Skeletal muscle satellite cell (primary cell): Measurements from ENCODE around the gene PLXNB2.
"Not testable (repeated sequence)": the region's sequence is repeated elsewhere in the genome, so short reads cannot be mapped to it uniquely, and the experiment has no call there.

Experiments
- H3K27me3 ChIP-seq: 2 replicates; pipeline ENCODE4 v1.7.0; 2013; ENCODE audit warnings: low read length; ENCODE audit not compliant: control insufficient read depth, insufficient read depth
- H3K36me3 ChIP-seq: 2 replicates; pipeline ENCODE4 v1.7.0; 2013; ENCODE audit warnings: mild to moderate bottlenecking, control low read depth, low read length; ENCODE audit not compliant: insufficient read depth
- H3K4me1 ChIP-seq: 2 replicates; pipeline ENCODE4 v1.7.0; 2013; ENCODE audit warnings: low read length; ENCODE audit not compliant: control insufficient read depth, insufficient read depth
- H3K4me2 ChIP-seq: 2 replicates; pipeline ENCODE4 v1.7.0; 2013; ENCODE audit warnings: mild to moderate bottlenecking, low read length
- H3K4me3 ChIP-seq: 2 replicates; pipeline ENCODE4 v1.7.0; 2013; ENCODE audit warnings: low read length
- H3K9ac ChIP-seq: 2 replicates; pipeline ENCODE4 v1.7.0; 2013; ENCODE audit warnings: mild to moderate bottlenecking, low read depth, low read length, moderate library complexity
- H3K9me3 ChIP-seq: replicated peaks from 2 replicates; pipeline ENCODE4 v1.7.0; 2013; ENCODE audit warnings: mild to moderate bottlenecking, control low read depth, low read length

The PLXNB2 gene

DNA sequence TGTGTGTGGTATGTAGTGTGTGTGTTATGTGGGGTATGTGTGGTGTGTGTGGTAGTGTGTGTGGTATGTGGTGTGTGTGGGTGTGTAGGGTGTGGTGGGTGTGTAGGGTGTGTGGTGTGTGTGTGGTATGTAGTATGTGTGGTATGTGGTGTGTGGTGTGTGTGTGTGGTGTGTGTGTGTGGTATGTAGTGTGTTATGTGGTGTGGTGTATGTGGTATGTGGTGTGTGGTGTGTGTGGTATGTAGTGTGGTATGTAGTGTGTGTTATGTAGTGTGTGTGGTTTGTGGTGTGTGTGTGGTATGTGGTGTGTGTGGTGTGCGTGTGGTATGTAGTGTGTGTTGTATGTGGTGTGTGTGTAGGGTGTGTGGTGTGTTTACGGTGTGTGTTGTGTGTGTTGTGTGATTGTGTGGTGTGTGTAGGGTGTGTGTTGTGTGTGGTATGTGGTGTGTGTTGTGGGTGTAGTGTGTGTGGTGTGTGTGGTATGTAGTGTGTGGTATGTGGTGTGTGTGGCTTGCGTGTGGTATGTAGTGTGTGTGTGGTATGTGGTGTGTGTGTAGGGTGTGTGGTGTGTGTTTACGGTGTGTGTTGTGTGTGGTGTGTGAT, 31.5 kb upstream of the PLXNB2 start:
- peaks cover 7% of the 10 kb centered on the region for H3K4me1 ChIP-seq
- H3K36me3 ChIP-seq = no peaks in the 10 kb centered on the region
- no peak overlapping the region for H3K4me3 ChIP-seq
- no peaks in the 10 kb centered on the region for H3K27me3 ChIP-seq
- H3K9me3 ChIP-seq = no peaks in the 10 kb centered on the region
- H3K4me2 ChIP-seq = no peak overlapping the region
- H3K9ac ChIP-seq = no peak overlapping the region

DNA sequence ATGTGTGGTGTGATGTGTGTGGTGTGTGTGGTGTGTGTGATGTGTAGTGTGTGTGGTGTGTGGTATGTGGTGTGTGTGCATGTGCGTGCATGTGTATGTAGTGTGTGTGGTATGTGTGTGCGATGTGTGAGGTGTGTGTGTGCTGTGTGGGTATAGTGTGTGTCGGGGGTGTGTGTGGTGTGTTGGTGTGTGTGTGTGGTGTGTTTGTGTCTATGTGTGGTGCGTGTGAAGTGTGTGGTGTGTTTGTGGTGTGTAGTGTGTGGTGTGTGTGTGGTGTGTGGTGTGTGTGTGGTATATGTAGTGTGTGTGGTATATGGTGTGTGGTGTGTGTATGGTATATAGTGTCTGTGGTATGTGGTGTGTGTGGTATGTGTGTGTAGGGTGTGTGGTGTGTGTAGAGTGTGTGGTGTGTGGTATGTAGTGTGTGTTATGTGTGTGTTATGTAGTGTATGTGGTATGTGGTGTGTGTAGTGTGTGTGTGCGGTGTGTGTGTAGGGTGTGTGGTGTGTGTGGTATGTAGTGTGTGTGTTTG, 30.7 kb upstream of the PLXNB2 start:
- Histone ChIP-seq H3K4me2 (no peak overlapping the region), H3K27me3 (no peaks in the 10 kb centered on the region), H3K9me3 (no peaks in the 10 kb centered on the region), H3K4me3 (no peak overlapping the region), H3K9ac (no peak overlapping the region), H3K4me1 (peaks cover 7% of the 10 kb centered on the region), H3K36me3 (no peaks in the 10 kb centered on the region)

DNA sequence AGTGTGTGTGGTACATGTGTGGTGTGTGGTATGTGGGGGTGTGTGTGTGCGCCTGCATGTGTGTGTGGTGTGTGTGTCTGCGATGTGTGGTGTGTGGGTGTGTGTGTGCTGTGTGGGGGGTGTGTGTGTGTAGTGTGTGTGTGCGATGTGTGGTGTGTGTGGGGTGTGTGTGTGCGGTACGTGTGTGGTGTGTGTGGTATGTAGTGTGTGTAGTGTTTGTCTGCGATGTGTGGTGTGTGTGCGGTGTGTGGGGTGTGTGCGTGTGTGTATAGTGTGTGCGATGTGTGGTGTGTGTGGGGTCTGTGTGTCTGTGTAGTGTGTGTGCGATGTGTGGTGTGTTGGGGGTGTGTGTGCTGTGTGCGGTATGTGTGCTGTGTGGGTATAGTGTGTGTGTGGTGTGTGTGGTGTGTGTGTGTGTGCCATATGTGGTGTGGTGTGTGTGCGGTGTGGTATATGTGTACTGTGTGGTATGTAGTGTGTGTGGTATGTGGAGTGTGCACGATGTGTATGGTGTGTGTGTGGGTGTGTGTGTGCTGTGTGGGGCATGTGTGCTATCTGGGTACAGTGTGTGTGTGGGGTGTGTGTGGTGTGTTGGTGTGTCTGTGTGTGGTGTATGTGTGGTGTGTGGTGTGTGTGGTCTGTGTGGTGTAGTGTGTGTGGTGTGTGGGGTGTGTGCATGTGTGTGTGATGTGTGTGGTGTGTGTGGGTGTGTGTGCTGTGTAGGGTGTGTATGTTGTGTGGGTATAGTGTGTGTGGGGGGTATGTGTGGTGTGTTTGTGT, 30.0 kb upstream of the PLXNB2 start:
- Histone ChIP-seq H3K27me3 (no peaks in the 10 kb centered on the region), H3K4me1 (peaks cover 4% of the 10 kb centered on the region), H3K4me3 (no peak overlapping the region), H3K9ac (no peak overlapping the region), H3K36me3 (no peaks in the 10 kb centered on the region), H3K4me2 (no peak overlapping the region), H3K9me3 (no peaks in the 10 kb centered on the region)

DNA sequence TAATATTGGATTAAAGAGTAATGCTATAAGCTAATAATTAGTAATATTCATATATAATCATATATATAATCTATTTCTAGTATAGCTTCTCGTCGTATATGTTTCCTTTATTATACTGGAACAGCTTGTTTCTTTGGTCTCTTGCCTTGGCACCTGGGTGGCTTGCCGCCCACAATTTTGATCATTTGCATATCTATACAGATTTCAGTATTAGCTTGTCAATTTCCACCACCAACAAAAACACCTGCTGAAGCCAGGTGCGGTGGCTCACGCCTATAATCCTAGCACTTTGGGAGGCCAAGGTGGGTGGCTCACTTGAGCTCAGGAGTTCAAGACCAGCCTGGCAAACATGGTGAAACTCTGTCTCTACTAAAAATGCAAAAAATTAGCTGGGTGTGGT, 27.0 kb upstream of the PLXNB2 start:
- not testable (repeated sequence) for H3K9me3 ChIP-seq, H3K4me3 ChIP-seq, H3K9ac ChIP-seq, H3K36me3 ChIP-seq, H3K4me2 ChIP-seq, H3K4me1 ChIP-seq, H3K27me3 ChIP-seq

DNA sequence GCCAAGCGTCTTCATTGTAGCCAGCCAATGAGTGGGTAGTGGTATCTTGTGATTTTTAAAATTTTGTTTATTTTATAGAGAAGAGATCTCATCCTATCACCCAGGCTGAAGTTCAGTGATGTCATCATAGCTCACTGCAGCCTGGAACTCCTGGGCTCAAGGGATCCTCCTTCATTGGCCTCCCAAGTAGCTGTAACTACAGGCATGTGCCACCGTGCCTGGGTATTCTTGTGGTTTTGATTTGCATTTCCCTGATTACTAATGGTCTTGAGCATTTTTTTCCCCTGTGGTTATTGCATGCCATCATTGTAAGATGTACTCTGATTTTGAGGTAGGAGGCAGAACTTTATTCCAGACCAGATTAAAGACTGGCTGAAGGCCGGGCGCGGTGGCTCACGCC, 21.8 kb upstream of the PLXNB2 start:
- Histone ChIP-seq H3K27me3 (no peaks in the 10 kb centered on the region), H3K9me3 (no peaks in the 10 kb centered on the region), H3K36me3 (no peaks in the 10 kb centered on the region), H3K4me3 (no peak overlapping the region), H3K4me1 (peaks cover 25% of the 10 kb centered on the region), H3K4me2 (no peak overlapping the region), H3K9ac (no peak overlapping the region)

DNA sequence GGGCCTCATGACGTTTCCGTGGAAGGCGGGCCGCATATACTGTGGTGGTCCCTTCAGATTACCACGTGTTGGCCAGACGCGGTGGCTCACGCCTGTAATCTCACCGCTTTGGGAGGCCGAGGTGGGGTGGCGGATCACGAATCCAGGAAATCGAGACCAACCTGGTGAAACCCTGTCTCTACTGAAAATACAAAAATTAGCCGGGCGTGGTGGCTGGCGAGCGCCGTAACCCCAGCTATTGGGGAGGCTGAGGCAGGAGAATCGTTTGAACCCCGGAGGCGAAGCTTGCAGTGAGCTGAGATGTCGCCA, 20.2 kb upstream of the PLXNB2 start:
- Histone ChIP-seq H3K9ac (peak overlapping the region; percentile 98), H3K4me1 (peaks cover 25% of the 10 kb centered on the region), H3K4me2 (peak overlapping the region; percentile 99), H3K36me3 (no peaks in the 10 kb centered on the region), H3K27me3 (no peaks in the 10 kb centered on the region), H3K9me3 (no peaks in the 10 kb centered on the region), H3K4me3 (peak overlapping the region; percentile 97)

DNA sequence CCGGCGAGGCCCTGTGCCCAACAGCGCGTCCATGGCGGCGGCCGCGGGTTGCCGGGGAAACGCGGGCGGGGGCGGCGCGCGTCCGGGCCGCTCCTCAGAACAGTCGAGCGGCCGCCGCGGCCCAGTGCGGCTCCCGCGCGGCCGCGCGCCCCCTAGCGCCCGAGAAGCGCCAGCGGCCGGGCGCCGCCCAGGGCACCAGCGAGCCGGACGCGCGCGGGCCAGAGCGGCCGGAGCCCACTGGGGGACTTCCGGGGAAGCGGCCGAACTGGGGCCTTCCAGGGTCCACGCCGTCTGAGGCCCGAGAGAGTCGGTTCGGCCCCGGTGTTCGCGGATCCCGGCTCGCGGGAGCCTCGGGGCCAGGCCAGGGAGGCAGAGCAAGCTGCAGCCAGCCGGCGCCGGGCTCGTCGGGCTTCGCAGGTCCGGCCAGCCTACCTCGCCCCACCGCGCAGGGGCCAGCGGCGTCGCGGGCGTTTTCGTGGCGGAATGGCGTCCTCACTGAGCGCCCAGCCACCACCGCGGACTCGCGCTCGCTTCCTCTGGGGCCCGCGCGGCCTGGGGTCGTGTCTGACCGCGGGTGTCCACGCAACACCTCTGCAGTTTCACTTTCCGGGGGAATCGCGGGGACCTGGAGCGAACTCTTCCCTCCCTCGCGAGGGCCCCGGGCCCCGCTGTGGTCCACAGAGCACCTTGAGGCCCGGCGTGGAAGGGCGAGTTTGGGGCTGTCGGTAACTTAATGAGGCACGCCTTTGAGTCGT, 19.7 kb upstream of the PLXNB2 start, which contains the start of gene DENND6B:
Gene DENND6B (minus strand): TSS at position 57 of the 755 bp plus-strand sequence. CDS start 24 bp downstream, at position 33.
- Histone ChIP-seq H3K4me3 (peak within 1 kb of the TSS; percentile 97), H3K4me2 (peak within 1 kb of the TSS; percentile 99), H3K4me1 (peaks cover 25% of the 10 kb centered on the region), H3K9me3 (no peaks in the 10 kb centered on the region), H3K9ac (peak within 1 kb of the TSS; percentile 98), H3K27me3 (no peaks in the 10 kb centered on the region), H3K36me3 (no peaks in the 10 kb centered on the region)

DNA sequence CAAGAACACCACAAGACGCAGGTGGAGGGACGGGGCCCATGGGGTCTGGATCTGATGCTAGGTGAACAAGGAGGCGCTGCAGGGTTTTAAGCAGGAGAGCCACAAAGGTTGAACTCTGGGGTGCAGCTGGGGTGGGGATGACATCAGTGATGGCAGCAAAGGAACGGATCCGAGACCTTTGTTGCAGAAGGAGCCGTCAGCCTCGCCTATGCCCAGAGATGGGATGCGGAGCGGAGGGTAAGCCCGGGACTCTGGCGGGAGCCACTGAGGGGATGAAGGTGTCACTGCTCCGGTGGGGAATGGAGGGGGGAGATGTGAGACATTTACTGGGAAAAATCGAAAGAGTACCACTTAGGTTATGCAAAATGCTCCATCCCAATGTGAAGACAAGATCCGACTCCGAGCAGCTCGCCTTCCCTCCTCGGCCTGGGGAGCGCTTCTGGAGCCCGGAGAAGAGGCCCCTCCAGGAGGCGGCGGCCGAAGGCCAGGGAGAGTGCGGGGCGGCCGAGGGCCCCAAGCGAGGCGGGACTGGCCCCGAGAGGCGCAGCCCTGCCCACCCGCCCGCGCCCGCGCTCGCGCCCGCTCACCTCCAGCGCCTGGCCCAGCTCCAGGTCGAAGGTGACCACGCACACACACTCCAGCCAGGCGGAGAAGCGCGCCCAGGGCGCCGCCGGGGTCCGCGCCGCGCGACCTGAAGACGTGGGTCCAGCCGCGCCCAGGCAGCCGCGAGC, 18.9 kb upstream of the PLXNB2 start:
- Histone ChIP-seq H3K4me1 (peaks cover 25% of the 10 kb centered on the region), H3K27me3 (no peaks in the 10 kb centered on the region), H3K4me3 (peak overlapping the region; percentile 97), H3K36me3 (no peaks in the 10 kb centered on the region), H3K4me2 (peak overlapping the region; percentile 99), H3K9me3 (no peaks in the 10 kb centered on the region), H3K9ac (peak overlapping the region; percentile 98)

DNA sequence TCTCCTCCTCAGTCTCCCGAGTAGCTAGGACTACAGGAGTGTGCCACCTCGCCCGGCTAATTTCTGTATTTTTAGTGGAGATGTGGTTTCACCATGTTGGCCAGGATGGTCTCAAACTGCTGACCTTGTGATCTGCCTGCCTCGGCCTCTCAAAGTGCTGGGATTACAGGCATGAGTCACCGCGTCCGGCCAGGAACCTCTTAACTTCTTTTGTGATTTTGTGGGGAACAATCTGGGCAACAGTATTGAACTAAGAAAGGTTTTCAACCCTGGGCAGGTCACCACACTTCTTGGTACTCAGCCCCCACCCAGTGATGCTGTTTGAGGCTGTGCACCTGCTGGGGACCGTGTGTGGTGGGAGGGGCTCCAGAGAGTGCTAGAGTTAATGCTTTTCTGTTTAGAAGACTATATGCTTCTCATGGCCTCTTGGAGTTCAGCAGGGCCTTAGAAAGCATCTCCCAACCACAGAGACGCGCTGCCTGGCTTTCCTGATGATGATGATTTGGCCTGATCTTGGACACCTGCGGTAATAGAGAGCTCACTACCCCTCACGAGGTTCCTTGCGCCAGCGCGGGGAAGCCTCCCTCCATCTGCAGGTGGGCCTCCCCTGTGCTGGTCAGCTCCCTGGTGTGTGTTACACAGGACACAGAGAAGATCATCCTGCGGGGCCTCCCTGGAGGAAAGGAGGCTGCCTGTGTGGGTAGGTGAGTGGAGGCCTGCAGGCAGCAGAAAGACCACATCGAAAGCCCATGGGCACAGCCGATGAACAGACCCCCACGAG, 18.2 kb upstream of the PLXNB2 start:
- Histone ChIP-seq H3K4me3 (peak overlapping the region; percentile 97), H3K4me1 (peaks cover 21% of the 10 kb centered on the region), H3K9me3 (no peaks in the 10 kb centered on the region), H3K27me3 (no peaks in the 10 kb centered on the region), H3K36me3 (no peaks in the 10 kb centered on the region), H3K4me2 (peak overlapping the region; percentile 99), H3K9ac (no peak overlapping the region)

DNA sequence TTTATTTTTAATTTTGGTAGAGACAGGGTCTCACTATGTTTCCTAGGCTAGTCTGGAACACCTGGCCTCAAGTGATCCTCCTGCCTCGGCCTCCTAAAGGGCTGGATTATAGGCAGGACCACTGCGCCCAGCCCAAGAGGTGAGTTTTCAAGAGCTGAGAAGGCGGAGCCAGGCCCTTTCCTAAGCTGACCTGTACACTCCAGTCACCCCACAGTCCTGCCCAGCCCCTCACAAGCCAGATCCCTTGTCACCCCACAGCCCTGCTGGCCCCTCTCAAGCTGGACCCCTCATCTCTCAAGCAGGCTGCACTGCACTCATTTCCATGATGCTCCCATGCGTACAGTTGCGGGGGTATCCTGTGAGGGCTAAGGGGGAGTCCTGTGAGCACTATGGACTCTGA, 16.5 kb upstream of the PLXNB2 start:
- no peak overlapping the region for H3K4me2 ChIP-seq
- no peak overlapping the region for H3K4me3 ChIP-seq
- H3K27me3 ChIP-seq = no peaks in the 10 kb centered on the region
- H3K9ac ChIP-seq = no peak overlapping the region
- peaks cover 21% of the 10 kb centered on the region for H3K4me1 ChIP-seq
- no peaks in the 10 kb centered on the region for H3K9me3 ChIP-seq
- H3K36me3 ChIP-seq = no peaks in the 10 kb centered on the region
